Peyer's patch (tissue), 4 donors: ENCODE results near the gene CSF1R. TPM values are rescaled to one million over a fixed set of nuclear protein-coding genes. Genes with fewer than 3 reads are reported as not detected.
A peak's percentile ranks its signal among the peaks of the same experiment; 100 is the strongest.
"Not testable (repeated sequence)": the region's sequence is repeated elsewhere in the genome, so short reads cannot be mapped to it uniquely, and the experiment has no call there.

Experiments used
- DNase-seq, 3 donors: peaks; one replicate each; pipeline ENCODE4 v3.0.0-alpha.2; 2017 to 2019
- H3K27ac ChIP-seq, 4 donors: fragments of 200-600 bp; sonication (generic); one replicate each; pipeline ENCODE4 v1.5.1; 2016 to 2019
- H3K27me3 ChIP-seq, 2 donors: fragments of 200-600 bp; sonication (generic); one replicate each; pipeline ENCODE4 v1.5.1; 2019
- H3K36me3 ChIP-seq, 3 donors: fragments of 200-600 bp; sonication (generic); one replicate each; pipeline ENCODE4 v1.5.1; 2016 to 2019
- H3K4me1 ChIP-seq, 4 donors: fragments of 200-600 bp; sonication (generic); one replicate each; pipeline ENCODE4 v1.5.1; 2016 to 2019
- H3K4me3 ChIP-seq, 4 donors: fragments of 200-600 bp; sonication (generic); 1 replicate in 3 of 4; 2 replicates in 1 of 4; pipeline ENCODE4 v1.5.1; 2016 to 2019; ENCODE audit warnings: mild to moderate bottlenecking in 1 of 4
- H3K9me3 ChIP-seq, 4 donors: fragments of 200-600 bp; sonication (generic); one replicate each; pipeline ENCODE4 v1.5.1; 2016 to 2019; ENCODE audit warnings: mild to moderate bottlenecking in 1 of 4
- POLR2A ChIP-seq, 2 donors: fragments of 450-650 bp; IDR thresholded peaks; one replicate each; pipeline ENCODE4 v1.5.1; 2017; ENCODE audit warnings: antibody characterized with exemption in 2 of 2, mild to moderate bottlenecking in 2 of 2, moderate library complexity in 2 of 2
- total RNA-seq, 4 donors: library from RNA; depleted of rRNA; stranded (reverse); fragments of >200 nt; gene quantifications; one replicate each; pipeline ENCODE4 v1.1.0, GENCODE V29; 2016
- TF ChIP-seq, protein P1 (sequence below), 6 experiments: fragments of 450-650 bp in 4 of 6; fragments of 200-600 bp in 2 of 6; sonication (generic) in 1 of 6; IDR thresholded peaks; one replicate each; pipeline ENCODE4 v1.5.1; 2017 to 2019; ENCODE audit warnings: antibody characterized with exemption in 6 of 6, mild to moderate bottlenecking in 3 of 6, moderate library complexity in 1 of 6

The CSF1R gene
- total RNA-seq, 4 donors from 2014 or later: 2.1 to 24.8 (median 13.5) TPM

GRCh38 chr5:150092159-150092787 is 5.9 kb upstream of the CSF1R start:
- Histone ChIP-seq H3K4me1 (no peaks in the 10 kb centered on the region), H3K9me3 (no peaks in the 10 kb centered on the region), H3K27ac (no peak overlapping the region), H3K4me3 (no peak overlapping the region), H3K36me3 (no peaks in the 10 kb centered on the region), H3K27me3 (no peaks in the 10 kb centered on the region)
- DNase-seq: no peak
- TF ChIP-seq, protein P1, sequence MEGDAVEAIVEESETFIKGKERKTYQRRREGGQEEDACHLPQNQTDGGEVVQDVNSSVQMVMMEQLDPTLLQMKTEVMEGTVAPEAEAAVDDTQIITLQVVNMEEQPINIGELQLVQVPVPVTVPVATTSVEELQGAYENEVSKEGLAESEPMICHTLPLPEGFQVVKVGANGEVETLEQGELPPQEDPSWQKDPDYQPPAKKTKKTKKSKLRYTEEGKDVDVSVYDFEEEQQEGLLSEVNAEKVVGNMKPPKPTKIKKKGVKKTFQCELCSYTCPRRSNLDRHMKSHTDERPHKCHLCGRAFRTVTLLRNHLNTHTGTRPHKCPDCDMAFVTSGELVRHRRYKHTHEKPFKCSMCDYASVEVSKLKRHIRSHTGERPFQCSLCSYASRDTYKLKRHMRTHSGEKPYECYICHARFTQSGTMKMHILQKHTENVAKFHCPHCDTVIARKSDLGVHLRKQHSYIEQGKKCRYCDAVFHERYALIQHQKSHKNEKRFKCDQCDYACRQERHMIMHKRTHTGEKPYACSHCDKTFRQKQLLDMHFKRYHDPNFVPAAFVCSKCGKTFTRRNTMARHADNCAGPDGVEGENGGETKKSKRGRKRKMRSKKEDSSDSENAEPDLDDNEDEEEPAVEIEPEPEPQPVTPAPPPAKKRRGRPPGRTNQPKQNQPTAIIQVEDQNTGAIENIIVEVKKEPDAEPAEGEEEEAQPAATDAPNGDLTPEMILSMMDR (IDR thresholded peaks at IDR 0.05): no peak
- no peak for TF ChIP-seq POLR2A (IDR thresholded peaks at IDR 0.05)

DNA sequence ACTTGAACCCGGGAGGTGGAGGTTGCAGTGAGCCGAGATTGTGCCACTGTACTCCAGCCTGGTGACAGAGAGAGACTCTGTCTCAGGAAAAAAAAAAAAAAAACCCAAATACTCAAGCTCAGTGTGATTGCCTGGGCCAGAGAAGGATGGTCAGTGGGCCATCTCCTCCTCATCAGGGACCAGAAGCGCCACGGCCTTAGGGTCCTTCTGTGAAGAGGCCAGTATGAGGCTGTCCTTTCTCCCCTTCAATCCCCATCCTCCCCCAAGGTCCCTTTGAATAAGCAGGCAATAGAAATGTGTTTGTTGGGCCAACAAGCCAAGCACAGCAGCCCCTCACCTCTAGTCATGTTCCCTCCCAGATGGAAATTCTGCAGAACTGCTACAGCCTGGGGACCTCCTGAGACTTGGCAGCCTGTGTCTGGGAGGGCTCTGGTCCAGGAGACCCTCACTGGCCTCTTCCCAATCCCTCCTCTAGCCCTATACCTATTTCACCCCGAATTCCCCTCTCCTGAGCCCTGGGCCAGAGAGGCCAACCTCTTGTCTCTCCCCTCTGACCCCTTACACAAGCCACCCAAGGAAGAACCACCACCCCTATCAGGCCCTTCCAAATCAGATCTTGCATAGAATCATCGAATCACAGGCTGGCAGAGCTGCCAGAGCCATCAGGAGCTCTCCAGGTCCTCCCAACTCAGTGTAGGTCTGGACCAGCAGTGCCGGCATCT is 1.0 kb downstream of the CSF1R start:
- Histone ChIP-seq H3K9me3 (no peaks in the 10 kb centered on the region), H3K4me3 (peak overlapping the region in 2 of 4 donors; percentile 7 to 35), H3K36me3 (no peaks in the 10 kb centered on the region), H3K27me3 (no peaks in the 10 kb centered on the region), H3K27ac (peak overlapping the region in 1 of 4 donors; percentile 43), H3K4me1 (peaks cover 0 to 10% (median 0%) of the 10 kb centered on the region in 4 donors)
- DNase-seq: no peak
- TF ChIP-seq, protein P1 (IDR thresholded peaks at IDR 0.05): no peak
- no peak for TF ChIP-seq POLR2A (IDR thresholded peaks at IDR 0.05)

DNA sequence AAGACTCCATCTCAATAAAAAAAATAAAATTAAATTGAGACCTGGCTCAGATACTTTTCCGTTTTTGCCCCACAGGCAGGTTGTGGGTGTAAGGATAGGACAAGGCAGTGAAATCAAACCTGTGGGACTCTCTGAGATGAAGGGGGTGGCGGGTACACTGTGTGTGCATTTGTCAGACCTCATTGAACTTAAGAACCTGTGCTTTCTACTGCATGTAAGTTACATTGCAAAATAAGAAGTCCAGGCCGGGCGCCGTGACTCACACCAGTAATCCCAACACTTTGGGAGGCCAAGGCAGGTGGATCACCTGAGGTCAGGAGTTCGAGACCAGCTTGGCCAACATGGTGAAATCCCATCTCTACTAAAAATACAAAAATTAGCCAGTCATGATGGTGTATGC is 1.6 kb downstream of the CSF1R start:
- H3K36me3 ChIP-seq, H3K9me3 ChIP-seq, DNase-seq, H3K4me1 ChIP-seq, H3K27ac ChIP-seq, H3K27me3 ChIP-seq: not testable (repeated sequence)
- H3K4me3 ChIP-seq: peak overlapping the region in 1 of 4 donors; percentile 35

DNA sequence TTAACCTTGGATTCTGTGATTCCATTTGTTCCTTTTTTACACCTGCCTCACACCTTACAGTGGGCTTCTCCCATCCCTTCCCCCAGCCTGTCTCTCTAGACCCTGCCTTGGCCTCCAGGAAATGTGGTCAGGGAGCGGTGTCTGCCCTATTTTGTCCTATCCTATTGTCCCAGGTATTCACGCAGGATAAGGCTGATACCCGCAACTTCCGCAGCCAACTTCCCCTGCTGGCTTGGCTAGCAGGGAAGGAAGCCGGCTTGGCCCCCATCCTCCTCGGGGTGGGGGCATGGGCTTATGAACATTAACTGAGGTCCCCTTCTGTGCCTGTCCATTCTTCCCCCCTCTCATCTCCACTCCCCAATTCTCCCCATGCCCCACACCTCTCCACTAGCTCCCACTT is 3.5 kb downstream of the CSF1R start:
- TF ChIP-seq POLR2A (IDR thresholded peaks at IDR 0.05): no peak
- TF ChIP-seq, protein P1 (IDR thresholded peaks at IDR 0.05): no peak
- H3K27me3 ChIP-seq: no peaks in the 10 kb centered on the region
- peak in 1 of 3 donors; percentile 10 for DNase-seq
- peaks cover 0 to 10% (median 0%) of the 10 kb centered on the region in 4 donors for H3K4me1 ChIP-seq
- H3K27ac ChIP-seq: no peak overlapping the region
- H3K9me3 ChIP-seq: no peaks in the 10 kb centered on the region
- H3K36me3 ChIP-seq: no peaks in the 10 kb centered on the region
- peak overlapping the region in 1 of 4 donors; percentile 26 for H3K4me3 ChIP-seq

- Histone ChIP-seq H3K27me3 (no peaks in the 10 kb centered on the region), H3K36me3 (no peaks in the 10 kb centered on the region), H3K9me3 (no peaks in the 10 kb centered on the region), H3K4me1 (peaks cover 0 to 10% (median 0%) of the 10 kb centered on the region in 4 donors), H3K4me3 (peak overlapping the region in 1 of 4 donors; percentile 26), H3K27ac (no peak overlapping the region)
- TF ChIP-seq, protein P1 (IDR thresholded peaks at IDR 0.05): no peak
- TF ChIP-seq POLR2A (IDR thresholded peaks at IDR 0.05): no peak
- no peak for DNase-seq
Measured at GRCh38 chr5:150082374-150082773, 4.0 kb downstream of the CSF1R start.
